ENCODE measurements around the gene FOXG1.

FOXG1 gene

DNA sequence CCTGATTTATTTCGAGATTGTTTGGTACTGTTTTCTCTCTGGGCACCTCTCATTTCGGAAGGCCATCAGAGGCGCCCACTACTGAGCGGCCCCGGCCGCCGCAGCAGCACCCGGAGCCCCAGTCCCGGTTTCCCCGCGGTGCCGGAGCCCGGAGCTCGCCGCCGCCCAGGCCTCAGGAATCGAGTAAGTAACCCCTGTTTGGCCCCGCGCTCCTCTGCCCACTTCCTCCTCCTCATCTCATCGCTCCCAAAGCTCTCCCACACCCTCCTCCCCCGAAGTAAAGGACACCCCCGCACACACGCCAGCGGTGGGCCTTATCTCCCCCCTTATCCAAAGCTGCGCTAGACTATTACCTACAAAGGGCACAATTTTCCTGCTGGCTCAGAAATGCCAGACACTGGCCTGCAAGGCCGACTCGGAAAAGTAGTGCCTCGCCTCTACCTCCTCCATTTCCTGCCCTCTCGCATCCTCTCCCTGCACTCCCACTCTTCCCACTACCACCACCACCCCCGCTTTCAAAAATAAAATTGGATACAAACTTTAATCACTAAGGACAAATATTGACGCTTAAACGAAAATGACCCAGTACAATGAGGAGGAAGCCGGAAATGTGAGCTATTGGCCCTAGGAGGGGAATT lies 637 bp upstream of the FOXG1 start:
- no peak overlapping the region for H2BK5ac ChIP-seq (ENCODE audit: low read depth, low read length, poor library complexity, severe bottlenecking)
- DNase-seq: peak; percentile 22
- H3K14ac ChIP-seq (ENCODE audit: low read length in 2 of 2): no peak overlapping the region
- WGBS: 1% methylated on average over 32 of the region's 33 CpGs
- no peaks in the 10 kb centered on the region for H3K9me3 ChIP-seq (ENCODE audit: control insufficient read depth, low read length)
- no peak overlapping the region for H2BK15ac ChIP-seq (ENCODE audit: low read depth, poor library complexity, severe bottlenecking)
- no peak overlapping the region for H3K4ac ChIP-seq (ENCODE audit: low read depth in 1 of 2, low read length in 2 of 2)
- peak overlapping the region; percentile 82 for H3K4me2 ChIP-seq (ENCODE audit: low read length, poor library complexity, severe bottlenecking)
- no peak overlapping the region for H2AFZ ChIP-seq (ENCODE audit: low read depth, low read length)
- H2BK120ac ChIP-seq (ENCODE audit: low read depth, low read length): no peak overlapping the region
- no peak overlapping the region for H4K91ac ChIP-seq (ENCODE audit: low read length)
- peak overlapping the region; percentile 51 to 66 for H3K4me3 ChIP-seq (ENCODE audit: insufficient read depth in 1 of 2, low read depth in 1 of 2, low read length in 2 of 2)
- peaks cover 68 to 86% of the 10 kb centered on the region in 2 experiments for H3K27me3 ChIP-seq (ENCODE audit: control insufficient read depth in 1 of 2, insufficient read depth in 1 of 2, low read length in 2 of 2)
- no peak overlapping the region for H2BK12ac ChIP-seq (ENCODE audit: low read length in 2 of 2)
- H4K8ac ChIP-seq (ENCODE audit: low read length): no peak overlapping the region
- H3K4me1 ChIP-seq (ENCODE audit: control insufficient read depth, insufficient read depth, low read depth, low read length): peaks cover 17% of the 10 kb centered on the region
- no peak overlapping the region for H2AK5ac ChIP-seq (ENCODE audit: low read length, severe bottlenecking)
- no peak overlapping the region for H3K27ac ChIP-seq (ENCODE audit: low read length, poor library complexity, severe bottlenecking)
- H3K36me3 ChIP-seq (ENCODE audit: control insufficient read depth in 1 of 2, insufficient read depth in 2 of 2, low read depth in 1 of 2, low read length in 2 of 2): peaks cover 0 to 4% of the 10 kb centered on the region in 2 experiments
- no peak overlapping the region for H3K9ac ChIP-seq (ENCODE audit: low read length)
- H3K23ac ChIP-seq (ENCODE audit: low read length in 2 of 2): no peak overlapping the region
- H3K18ac ChIP-seq (ENCODE audit: low read depth in 1 of 2, low read length in 2 of 2): no peak overlapping the region
- H3K79me1 ChIP-seq (replicated peaks; ENCODE audit: low read length, poor library complexity, severe bottlenecking): no peaks in the 10 kb centered on the region

DNA sequence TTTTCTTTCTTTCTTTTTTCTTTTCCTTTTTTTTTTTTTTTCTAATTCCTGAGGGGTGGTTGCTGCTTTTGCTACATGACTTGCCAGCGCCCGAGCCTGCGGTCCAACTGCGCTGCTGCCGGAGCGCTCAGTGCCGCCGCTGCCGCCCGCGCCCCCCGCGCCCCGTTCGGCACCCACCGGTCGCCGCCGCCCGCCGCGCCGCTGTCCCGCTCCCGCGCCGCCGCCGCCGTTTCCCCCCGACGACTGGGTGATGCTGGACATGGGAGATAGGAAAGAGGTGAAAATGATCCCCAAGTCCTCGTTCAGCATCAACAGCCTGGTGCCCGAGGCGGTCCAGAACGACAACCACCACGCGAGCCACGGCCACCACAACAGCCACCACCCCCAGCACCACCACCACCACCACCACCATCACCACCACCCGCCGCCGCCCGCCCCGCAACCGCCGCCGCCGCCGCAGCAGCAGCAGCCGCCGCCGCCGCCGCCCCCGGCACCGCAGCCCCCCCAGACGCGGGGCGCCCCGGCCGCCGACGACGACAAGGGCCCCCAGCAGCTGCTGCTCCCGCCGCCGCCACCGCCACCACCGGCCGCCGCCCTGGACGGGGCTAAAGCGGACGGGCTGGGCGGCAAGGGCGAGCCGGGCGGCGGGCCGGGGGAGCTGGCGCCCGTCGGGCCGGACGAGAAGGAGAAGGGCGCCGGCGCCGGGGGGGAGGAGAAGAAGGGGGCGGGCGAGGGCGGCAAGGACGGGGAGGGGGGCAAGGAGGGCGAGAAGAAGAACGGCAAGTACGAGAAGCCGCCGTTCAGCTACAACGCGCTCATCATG lies 654 bp downstream of the FOXG1 start:
- Histone ChIP-seq H3K14ac (ENCODE audit: low read length in 2 of 2) (no peak overlapping the region), H2BK120ac (ENCODE audit: low read depth, low read length) (no peak overlapping the region), H3K27me3 (ENCODE audit: control insufficient read depth in 1 of 2, insufficient read depth in 1 of 2, low read length in 2 of 2) (peaks cover 58 to 86% of the 10 kb centered on the region in 2 experiments), H3K9me3 (ENCODE audit: control insufficient read depth, low read length) (no peaks in the 10 kb centered on the region), H3K4me3 (ENCODE audit: insufficient read depth in 1 of 2, low read depth in 1 of 2, low read length in 2 of 2) (no peak overlapping the region), H3K4me2 (ENCODE audit: low read length, poor library complexity, severe bottlenecking) (peak overlapping the region; percentile 56), H4K91ac (ENCODE audit: low read length) (no peak overlapping the region), H4K8ac (ENCODE audit: low read length) (no peak overlapping the region), H2AK5ac (ENCODE audit: low read length, severe bottlenecking) (no peak overlapping the region), H3K4ac (ENCODE audit: low read depth in 1 of 2, low read length in 2 of 2) (no peak overlapping the region), H3K18ac (ENCODE audit: low read depth in 1 of 2, low read length in 2 of 2) (no peak overlapping the region), H3K23ac (ENCODE audit: low read length in 2 of 2) (no peak overlapping the region), H3K27ac (ENCODE audit: low read length, poor library complexity, severe bottlenecking) (no peak overlapping the region), H2BK12ac (ENCODE audit: low read length in 2 of 2) (no peak overlapping the region), H3K79me1 (replicated peaks; ENCODE audit: low read length, poor library complexity, severe bottlenecking) (no peaks in the 10 kb centered on the region), H3K9ac (ENCODE audit: low read length) (no peak overlapping the region), H2AFZ (ENCODE audit: low read depth, low read length) (no peak overlapping the region), H2BK5ac (ENCODE audit: low read depth, low read length, poor library complexity, severe bottlenecking) (no peak overlapping the region), H3K4me1 (ENCODE audit: control insufficient read depth, insufficient read depth, low read depth, low read length) (peaks cover 17% of the 10 kb centered on the region), H2BK15ac (ENCODE audit: low read depth, poor library complexity, severe bottlenecking) (no peak overlapping the region), H3K36me3 (ENCODE audit: control insufficient read depth in 1 of 2, insufficient read depth in 2 of 2, low read depth in 1 of 2, low read length in 2 of 2) (peaks cover 0 to 4% of the 10 kb centered on the region in 2 experiments)
- no peak for DNase-seq
- WGBS: 1% methylated on average over 26 of the region's 100 CpGs

DNA sequence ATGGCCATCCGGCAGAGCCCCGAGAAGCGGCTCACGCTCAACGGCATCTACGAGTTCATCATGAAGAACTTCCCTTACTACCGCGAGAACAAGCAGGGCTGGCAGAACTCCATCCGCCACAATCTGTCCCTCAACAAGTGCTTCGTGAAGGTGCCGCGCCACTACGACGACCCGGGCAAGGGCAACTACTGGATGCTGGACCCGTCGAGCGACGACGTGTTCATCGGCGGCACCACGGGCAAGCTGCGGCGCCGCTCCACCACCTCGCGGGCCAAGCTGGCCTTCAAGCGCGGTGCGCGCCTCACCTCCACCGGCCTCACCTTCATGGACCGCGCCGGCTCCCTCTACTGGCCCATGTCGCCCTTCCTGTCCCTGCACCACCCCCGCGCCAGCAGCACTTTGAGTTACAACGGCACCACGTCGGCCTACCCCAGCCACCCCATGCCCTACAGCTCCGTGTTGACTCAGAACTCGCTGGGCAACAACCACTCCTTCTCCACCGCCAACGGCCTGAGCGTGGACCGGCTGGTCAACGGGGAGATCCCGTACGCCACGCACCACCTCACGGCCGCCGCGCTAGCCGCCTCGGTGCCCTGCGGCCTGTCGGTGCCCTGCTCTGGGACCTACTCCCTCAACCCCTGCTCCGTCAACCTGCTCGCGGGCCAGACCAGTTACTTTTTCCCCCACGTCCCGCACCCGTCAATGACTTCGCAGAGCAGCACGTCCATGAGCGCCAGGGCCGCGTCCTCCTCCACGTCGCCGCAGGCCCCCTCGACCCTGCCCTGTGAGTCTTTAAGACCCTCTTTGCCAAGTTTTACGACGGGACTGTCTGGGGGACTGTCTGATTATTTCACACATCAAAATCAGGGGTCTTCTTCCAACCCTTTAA lies 1.5 kb downstream of the FOXG1 start:
- Histone ChIP-seq H2BK12ac (ENCODE audit: low read length in 2 of 2) (no peak overlapping the region), H3K14ac (ENCODE audit: low read length in 2 of 2) (no peak overlapping the region), H3K9ac (ENCODE audit: low read length) (no peak overlapping the region), H4K91ac (ENCODE audit: low read length) (no peak overlapping the region), H3K4ac (ENCODE audit: low read depth in 1 of 2, low read length in 2 of 2) (no peak overlapping the region), H3K9me3 (ENCODE audit: control insufficient read depth, low read length) (no peaks in the 10 kb centered on the region), H3K36me3 (ENCODE audit: control insufficient read depth in 1 of 2, insufficient read depth in 2 of 2, low read depth in 1 of 2, low read length in 2 of 2) (peaks cover 0 to 4% of the 10 kb centered on the region in 2 experiments), H2BK15ac (ENCODE audit: low read depth, poor library complexity, severe bottlenecking) (no peak overlapping the region), H3K4me3 (ENCODE audit: insufficient read depth in 1 of 2, low read depth in 1 of 2, low read length in 2 of 2) (no peak overlapping the region), H3K4me2 (ENCODE audit: low read length, poor library complexity, severe bottlenecking) (no peak overlapping the region), H2AK5ac (ENCODE audit: low read length, severe bottlenecking) (no peak overlapping the region), H2AFZ (ENCODE audit: low read depth, low read length) (no peak overlapping the region), H3K4me1 (ENCODE audit: control insufficient read depth, insufficient read depth, low read depth, low read length) (peaks cover 17% of the 10 kb centered on the region), H2BK120ac (ENCODE audit: low read depth, low read length) (no peak overlapping the region), H3K18ac (ENCODE audit: low read depth in 1 of 2, low read length in 2 of 2) (no peak overlapping the region), H3K27ac (ENCODE audit: low read length, poor library complexity, severe bottlenecking) (no peak overlapping the region), H3K27me3 (ENCODE audit: control insufficient read depth in 1 of 2, insufficient read depth in 1 of 2, low read length in 2 of 2) (peaks cover 57 to 86% of the 10 kb centered on the region in 2 experiments), H2BK5ac (ENCODE audit: low read depth, low read length, poor library complexity, severe bottlenecking) (no peak overlapping the region), H3K79me1 (replicated peaks; ENCODE audit: low read length, poor library complexity, severe bottlenecking) (no peaks in the 10 kb centered on the region), H4K8ac (ENCODE audit: low read length) (no peak overlapping the region), H3K23ac (ENCODE audit: low read length in 2 of 2) (no peak overlapping the region)
- no peak for DNase-seq
- 6% methylated on average over 77 of the region's 77 CpGs for WGBS
